H1 (cell line): Measurements from ENCODE around the gene TBC1D22A. TPM values are rescaled to one million over a fixed set of nuclear protein-coding genes. Genes with fewer than 3 reads are reported as not detected.

Source experiments
- CTCF ChIA-PET: fragments of 300-600 bp; sonication (Branson Sonifier 250); formaldehyde crosslinking; loops from one replicate; lab custom pipeline; 2021; ENCODE audit not compliant: partially characterized antibody; lab: Charles Lee
- POLR2A ChIA-PET: fragments of 300-600 bp; sonication (Branson Sonifier 250); formaldehyde crosslinking; loops from one replicate; lab custom pipeline; 2021; ENCODE audit warnings: inconsistent platforms; ENCODE audit not compliant: partially characterized antibody; lab: Charles Lee
- DNase-seq, 2 experiments: peaks; one replicate each; pipeline versions ENCODE4 v3.0.0 to v3.0.0-alpha.2; 2010 to 2022; ENCODE audit warnings: low spot score in 2 of 2, low read depth in 1 of 2, mixed read lengths in 1 of 2
- FAIRE-seq: peaks from 2 replicates; lab custom pipeline; 2011; peaks lifted over from hg19 to GRCh38; lab: Jason Lieb, UNC
- H2AFZ ChIP-seq: 2 replicates; pipeline ENCODE4 v1.8.1; 2012; ENCODE audit warnings: low read length, inconsistent platforms
- H2AK5ac ChIP-seq: 2 replicates; pipeline ENCODE4 v1.6.1; 2013; ENCODE audit warnings: low read depth, low read length
- H2BK120ac ChIP-seq: replicated peaks from 2 replicates; pipeline ENCODE3; 2013; ENCODE audit warnings: low read depth, low read length, inconsistent platforms
- H2BK12ac ChIP-seq: 2 replicates; pipeline ENCODE4 v1.6.1; 2013; ENCODE audit warnings: low read depth, low read length
- H2BK15ac ChIP-seq: 2 replicates; pipeline ENCODE4 v1.6.1; 2013; ENCODE audit warnings: low read length
- H2BK20ac ChIP-seq: 2 replicates; pipeline ENCODE4 v1.6.1; 2013; ENCODE audit warnings: low read length
- H2BK5ac ChIP-seq: 2 replicates; pipeline ENCODE4 v1.6.1; 2013; ENCODE audit warnings: low read depth, low read length
- H3K14ac ChIP-seq: 2 replicates; pipeline ENCODE4 v1.6.1; 2013; ENCODE audit warnings: inconsistent platforms; ENCODE audit not compliant: insufficient read length
- H3K18ac ChIP-seq: 2 replicates; pipeline ENCODE4 v1.6.1; 2013; ENCODE audit warnings: low read length; ENCODE audit errors: extremely low read depth
- H3K23ac ChIP-seq: 2 replicates; pipeline ENCODE4 v1.6.1; 2013; ENCODE audit warnings: inconsistent platforms; ENCODE audit not compliant: insufficient read length
- H3K23me2 ChIP-seq: 2 replicates; pipeline ENCODE4 v1.6.1; 2013; ENCODE audit warnings: low read depth, low read length
- H3K27ac ChIP-seq: 2 replicates; pipeline ENCODE4 v1.6.1; 2011; ENCODE audit warnings: low read depth, low read length, inconsistent platforms
- H3K27me3 ChIP-seq, 4 experiments: replicated peaks in 1 of 4; 1 replicate in 1 of 4; 2 replicates in 3 of 4; pipeline versions ENCODE4 v1.6.1 to v1.8.1; 2011 to 2013; ENCODE audit warnings: low read length in 3 of 4, mild to moderate bottlenecking in 3 of 4, inconsistent platforms in 2 of 4, mixed read lengths in 2 of 4, moderate library complexity in 1 of 4; ENCODE audit not compliant: control insufficient read depth in 3 of 4, insufficient read depth in 3 of 4; ENCODE audit errors: extremely low read depth in 1 of 4
- H3K36me3 ChIP-seq, 4 experiments: 2 replicates each; pipeline versions ENCODE4 v1.6.1 to v1.8.1; 2011 to 2013; ENCODE audit warnings: mild to moderate bottlenecking in 4 of 4, low read length in 3 of 4, moderate library complexity in 2 of 4, control low read depth in 1 of 4, inconsistent platforms in 1 of 4; ENCODE audit not compliant: insufficient read depth in 4 of 4, control insufficient read depth in 2 of 4
- H3K4ac ChIP-seq: replicated peaks from 2 replicates; pipeline ENCODE3; 2013; ENCODE audit warnings: low read length, low read depth, mixed read lengths, inconsistent platforms; ENCODE audit not compliant: insufficient read length
- H3K4me1 ChIP-seq, 4 experiments: replicated peaks in 1 of 4; 1 replicate in 1 of 4; 2 replicates in 3 of 4; pipeline versions ENCODE4 v1.6.1 to v1.8.1; 2011 to 2013; ENCODE audit warnings: low read length in 3 of 4, inconsistent platforms in 2 of 4, mixed read lengths in 1 of 4; ENCODE audit not compliant: insufficient read depth in 4 of 4, control insufficient read depth in 3 of 4
- H3K4me2 ChIP-seq, 2 experiments: 2 replicates each; pipeline versions ENCODE4 v1.6.1 to v1.8.1; 2011 to 2013; ENCODE audit warnings: low read depth in 2 of 2, low read length in 2 of 2, control low read depth in 1 of 2, inconsistent platforms in 1 of 2, mild to moderate bottlenecking in 1 of 2; ENCODE audit not compliant: insufficient read depth in 1 of 2
- H3K4me3 ChIP-seq, 4 experiments: fragments of 200-600, 300-600 bp in 1 of 4; sonication (generic), shearing (Covaris generic), sonication (Bioruptor Twin) in 1 of 4; 2 replicates each; pipeline versions ENCODE4 v1.5.1 to v1.8.1; 2011 to 2016; ENCODE audit warnings: low read length in 4 of 4, low read depth in 3 of 4, control low read depth in 2 of 4, inconsistent platforms in 2 of 4, mild to moderate bottlenecking in 2 of 4, mixed read lengths in 1 of 4, moderate library complexity in 1 of 4; ENCODE audit not compliant: insufficient read depth in 2 of 4; ENCODE audit errors: extremely low read depth in 1 of 4
- H3K56ac ChIP-seq: replicated peaks from 2 replicates; pipeline ENCODE3; 2013; ENCODE audit warnings: low read depth, mild to moderate bottlenecking, mixed read lengths, low read length, inconsistent platforms; ENCODE audit not compliant: insufficient read length
- H3K79me1 ChIP-seq: 2 replicates; pipeline ENCODE4 v1.6.1; 2013; ENCODE audit warnings: low read depth, low read length, control low read depth
- H3K79me2 ChIP-seq, 2 experiments: 2 replicates each; pipeline versions ENCODE4 v1.6.1 to v1.8.1; 2012 to 2013; ENCODE audit warnings: low read length in 2 of 2, mild to moderate bottlenecking in 2 of 2, inconsistent platforms in 1 of 2; ENCODE audit not compliant: insufficient read depth in 2 of 2, control insufficient read depth in 1 of 2
- H3K9ac ChIP-seq, 4 experiments: replicated peaks in 1 of 4; 1 replicate in 1 of 4; 2 replicates in 3 of 4; pipeline versions ENCODE4 v1.6.1 to v1.8.1; 2011 to 2013; ENCODE audit warnings: low read depth in 3 of 4, low read length in 3 of 4, control low read depth in 2 of 4, mild to moderate bottlenecking in 2 of 4, moderate library complexity in 2 of 4, inconsistent platforms in 1 of 4; ENCODE audit errors: extremely low read depth in 1 of 4
- H3K9me3 ChIP-seq, 2 experiments: 2 replicates each; pipeline versions ENCODE4 v1.6.1 to v1.8.1; 2012 to 2013; ENCODE audit warnings: mild to moderate bottlenecking in 2 of 2, moderate library complexity in 2 of 2, control low read depth in 1 of 2, inconsistent platforms in 1 of 2, low read depth in 1 of 2, low read length in 1 of 2, mixed read lengths in 1 of 2; ENCODE audit not compliant: insufficient read depth in 2 of 2
- H4K20me1 ChIP-seq, 2 experiments: replicated peaks in 1 of 2; 2 replicates each; pipeline versions ENCODE3 to v1.8.1; 2011 to 2013; ENCODE audit warnings: inconsistent platforms in 2 of 2, low read length in 2 of 2, mild to moderate bottlenecking in 1 of 2; ENCODE audit not compliant: insufficient read depth in 2 of 2, control insufficient read depth in 1 of 2
- H4K5ac ChIP-seq: 2 replicates; pipeline ENCODE4 v1.6.1; 2013; ENCODE audit warnings: low read length, low read depth, mixed read lengths, inconsistent platforms; ENCODE audit not compliant: insufficient read length
- H4K8ac ChIP-seq: 2 replicates; pipeline ENCODE4 v1.8.0; 2013; ENCODE audit warnings: mild to moderate bottlenecking, moderate library complexity, low read length, inconsistent platforms; ENCODE audit not compliant: insufficient read depth; ENCODE audit errors: extremely low read depth
- H4K91ac ChIP-seq: replicated peaks from 2 replicates; pipeline ENCODE3; 2013; ENCODE audit warnings: low read length, mixed read lengths, inconsistent platforms; ENCODE audit not compliant: insufficient read length
- CREB1 ChIP-seq: IDR thresholded peaks from 2 replicates; pipeline ENCODE4 v1.6.1; 2012; ENCODE audit warnings: inconsistent platforms
- MAX ChIP-seq: IDR thresholded peaks from 2 replicates; pipeline ENCODE4 v1.6.1; 2012; ENCODE audit warnings: inconsistent platforms
- NRF1 ChIP-seq: IDR thresholded peaks from 2 replicates; pipeline ENCODE4 v1.6.1; 2011; ENCODE audit warnings: mild to moderate bottlenecking, low read depth, low read length, improper control_type of control experiment
- POLR2A ChIP-seq, 2 experiments: IDR thresholded peaks; 1 replicate in 1 of 2; 2 replicates in 1 of 2; pipeline ENCODE4 v1.6.1; 2011; ENCODE audit warnings: low read depth in 2 of 2, low read length in 2 of 2, mild to moderate bottlenecking in 2 of 2; ENCODE audit errors: control extremely low read depth in 1 of 2
- RNF2 ChIP-seq: fragments of 200-900, 300-1000 bp; sonication (generic); IDR thresholded peaks from 2 replicates; pipeline ENCODE4 v1.7.1; 2016; ENCODE audit warnings: borderline replicate concordance, low read depth, mild to moderate bottlenecking, antibody characterized with exemption, low read length; ENCODE audit not compliant: poor library complexity, severe bottlenecking; ENCODE audit errors: missing control alignments
- SP4 ChIP-seq: IDR thresholded peaks from 2 replicates; pipeline ENCODE4 v1.6.1; 2012; ENCODE audit warnings: low read length, inconsistent platforms
- WGBS, 2 experiments: shearing (Covaris generic) in 1 of 2; methylation state at CpG; one replicate each; pipeline versions ENCODE4 v1.1.6 to v1.1.7; 2013 to 2015; ENCODE audit warnings: low lambda C conversion rate in 2 of 2, mixed read lengths in 2 of 2, inconsistent platforms in 1 of 2, low coverage in 1 of 2, missing lambda C conversion rate in 1 of 2; ENCODE audit not compliant: insufficient replicate concordance in 2 of 2, insufficient coverage in 1 of 2, insufficient read length in 1 of 2; ENCODE audit errors: extremely low coverage in 1 of 2, missing lambda C conversion rate in 1 of 2; 5-methylcytosine and 5-hydroxymethylcytosine counted together
- polyA plus RNA-seq, 7 experiments: library from polyadenylated mRNA; depleted of rRNA in 3 of 7; stranded (reverse) in 5 of 7; unstranded in 2 of 7; fragments of >200 nt in 5 of 7; fragments of 200-250 nt in 2 of 7; gene quantifications; 1 replicate in 5 of 7; 2 replicates in 1 of 7; 4 replicates in 1 of 7; pipeline versions ENCODE4 v1.2.1 to v1.2.3, GENCODE V29; 2011 to 2013; ENCODE audit warnings: missing spikeins in 2 of 7, mixed read lengths in 2 of 7
- total RNA-seq: library from RNA; stranded (reverse); fragmentation: NEBNext Ultra II Directional; extraction: Animal tissue kit (Norgen Biotek cat#: 25700); gene quantifications from 2 replicates; pipeline ENCODE4 v1.2.1, GENCODE V29; 2021

Gene TBC1D22A
- total and polyA plus RNA-seq, 2 of the 8 experiments (the other 6 are each of a cell fraction or from before 2014, with no cell fraction given) = 11.9 to 18.4 TPM

- H4K5ac ChIP-seq = no peak overlapping the region
- H4K20me1 ChIP-seq = peaks cover 0 to 2% of the 10 kb centered on the region in 2 experiments
- H2BK15ac ChIP-seq = no peak overlapping the region
- no peaks in the 10 kb centered on the region for H3K79me1 ChIP-seq
- DNase-seq (no peak), FAIRE-seq (no peak)
- no peak overlapping the region for H4K8ac ChIP-seq
- H2BK120ac ChIP-seq = no peak overlapping the region
- H3K18ac ChIP-seq = no peak overlapping the region
- no peak for TF ChIP-seq CREB1
- no peak for TF ChIP-seq MAX
- TF ChIP-seq SP4 = no peak
- no peak for TF ChIP-seq RNF2
- TF ChIP-seq NRF1 = no peak
- no peak for TF ChIP-seq POLR2A (IDR thresholded peaks at IDR 0.05; ENCODE audit: control extremely low read depth in 1 of 2, low read depth in 2 of 2, low read length in 2 of 2)
- H2BK12ac ChIP-seq = no peak overlapping the region
- H4K91ac ChIP-seq = no peak overlapping the region
- no peak overlapping the region for H3K4me3 ChIP-seq
- peaks cover 0 to 2% (median 0%) of the 10 kb centered on the region in 4 experiments; a peak in 1 of 7 replicates for H3K4me1 ChIP-seq
- H3K56ac ChIP-seq = no peak overlapping the region
- no peak overlapping the region for H2AK5ac ChIP-seq
- peaks cover 0 to 13% of the 10 kb centered on the region in 2 experiments; a peak in 3 of 4 replicates for H3K79me2 ChIP-seq
- WGBS, 2 experiments = 85% methylated on average over 2 of the region's 2 CpGs; no CpG with 5 or more reads in 1 of the 2 experiments
- peaks cover 3% of the 10 kb centered on the region for H3K23me2 ChIP-seq
- ChIA-PET POLR2A (interaction anchor here (1.3 kb wide), 1 partner anchor 9 kb away, joined by 4 read pairs; no protein-coding TSS in a partner anchor), CTCF (interaction anchor here (0.7 to 5.0 kb wide), 8 partner anchors 8 to 47 kb away, joined by 3 to 35 read pairs (median 3); no protein-coding TSS in a partner anchor)
- H3K9ac ChIP-seq = no peak overlapping the region
- no peak overlapping the region for H3K14ac ChIP-seq
- no peak overlapping the region for H3K4ac ChIP-seq
- no peak overlapping the region for H2AFZ ChIP-seq
- H2BK5ac ChIP-seq = no peak overlapping the region
- peaks cover 0 to 9% (median 3%) of the 10 kb centered on the region in 4 experiments; a peak in 2 of 8 replicates for H3K36me3 ChIP-seq
- H3K23ac ChIP-seq = no peak overlapping the region
- H3K4me2 ChIP-seq = no peak overlapping the region
- H3K27me3 ChIP-seq = no peaks in the 10 kb centered on the region
- peaks cover 15 to 27% of the 10 kb centered on the region in 2 experiments for H3K9me3 ChIP-seq
- no peak overlapping the region for H2BK20ac ChIP-seq
- H3K27ac ChIP-seq = no peak overlapping the region
These were observed 5.3 kb upstream of the TBC1D22A start for GRCh38 chr22:46757104-46757503.
